IPS-18a (cell line): ENCODE data around the gene RBM43.
"Not testable (repeated sequence)": the region's sequence is repeated elsewhere in the genome, so short reads cannot be mapped to it uniquely, and the experiment has no call there.

Source experiments
- H3K27ac ChIP-seq: one replicate; pipeline ENCODE4 v1.5.1; 2013; ENCODE audit warnings: low read length
- H3K27me3 ChIP-seq: one replicate; pipeline ENCODE4 v1.6.1; 2013; ENCODE audit warnings: mild to moderate bottlenecking, low read length; ENCODE audit not compliant: control insufficient read depth, insufficient read depth
- H3K36me3 ChIP-seq: one replicate; pipeline ENCODE4 v1.6.1; 2013; ENCODE audit warnings: low read depth, low read length; ENCODE audit not compliant: control insufficient read depth
- H3K4me1 ChIP-seq: one replicate; pipeline ENCODE4 v1.6.1; 2013; ENCODE audit warnings: low read depth, low read length; ENCODE audit not compliant: control insufficient read depth
- H3K4me3 ChIP-seq: one replicate; pipeline ENCODE4 v1.5.1; 2013; ENCODE audit warnings: low read length
- H3K9ac ChIP-seq: one replicate; pipeline ENCODE4 v1.6.1; 2013; ENCODE audit warnings: mild to moderate bottlenecking, low read length, moderate library complexity
- H3K9me3 ChIP-seq: one replicate; pipeline ENCODE4 v1.6.1; 2013; ENCODE audit warnings: low read depth, low read length; ENCODE audit not compliant: control insufficient read depth

The RBM43 gene

DNA sequence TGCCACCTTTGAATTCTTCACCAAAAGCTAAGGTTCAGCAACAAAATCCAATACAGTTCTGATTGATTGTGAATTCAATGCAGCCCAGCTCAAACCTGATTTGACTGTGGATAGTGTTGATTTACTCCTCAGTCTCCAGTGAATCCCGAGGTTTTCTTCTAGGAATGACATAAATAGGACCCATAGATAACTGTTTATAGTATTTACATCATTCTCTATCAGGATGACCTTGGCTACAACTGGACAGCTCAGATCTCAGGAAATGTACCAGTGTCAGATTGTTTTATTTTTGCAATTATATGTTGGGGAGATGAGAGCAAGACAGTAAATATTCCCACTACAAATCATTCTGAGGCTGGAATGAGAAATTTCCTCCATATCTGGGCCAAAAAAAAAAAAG lies 21.2 kb downstream of the RBM43 start:
- no peaks in the 10 kb centered on the region for H3K27me3 ChIP-seq
- H3K4me3 ChIP-seq, result no peak overlapping the region
- H3K36me3 ChIP-seq, result no peaks in the 10 kb centered on the region
- H3K9me3 ChIP-seq, result no peaks in the 10 kb centered on the region
- no peaks in the 10 kb centered on the region for H3K4me1 ChIP-seq
- H3K27ac ChIP-seq, result no peak overlapping the region
- no peak overlapping the region for H3K9ac ChIP-seq

- Histone ChIP-seq H3K36me3 (no peaks in the 10 kb centered on the region), H3K4me3 (no peak overlapping the region), H3K9me3 (no peaks in the 10 kb centered on the region), H3K27me3 (no peaks in the 10 kb centered on the region), H3K4me1 (no peaks in the 10 kb centered on the region), H3K9ac (no peak overlapping the region), H3K27ac (no peak overlapping the region)
These were observed 22.0 kb downstream of the RBM43 start for GRCh38 chr2:151239624-151240023.

DNA sequence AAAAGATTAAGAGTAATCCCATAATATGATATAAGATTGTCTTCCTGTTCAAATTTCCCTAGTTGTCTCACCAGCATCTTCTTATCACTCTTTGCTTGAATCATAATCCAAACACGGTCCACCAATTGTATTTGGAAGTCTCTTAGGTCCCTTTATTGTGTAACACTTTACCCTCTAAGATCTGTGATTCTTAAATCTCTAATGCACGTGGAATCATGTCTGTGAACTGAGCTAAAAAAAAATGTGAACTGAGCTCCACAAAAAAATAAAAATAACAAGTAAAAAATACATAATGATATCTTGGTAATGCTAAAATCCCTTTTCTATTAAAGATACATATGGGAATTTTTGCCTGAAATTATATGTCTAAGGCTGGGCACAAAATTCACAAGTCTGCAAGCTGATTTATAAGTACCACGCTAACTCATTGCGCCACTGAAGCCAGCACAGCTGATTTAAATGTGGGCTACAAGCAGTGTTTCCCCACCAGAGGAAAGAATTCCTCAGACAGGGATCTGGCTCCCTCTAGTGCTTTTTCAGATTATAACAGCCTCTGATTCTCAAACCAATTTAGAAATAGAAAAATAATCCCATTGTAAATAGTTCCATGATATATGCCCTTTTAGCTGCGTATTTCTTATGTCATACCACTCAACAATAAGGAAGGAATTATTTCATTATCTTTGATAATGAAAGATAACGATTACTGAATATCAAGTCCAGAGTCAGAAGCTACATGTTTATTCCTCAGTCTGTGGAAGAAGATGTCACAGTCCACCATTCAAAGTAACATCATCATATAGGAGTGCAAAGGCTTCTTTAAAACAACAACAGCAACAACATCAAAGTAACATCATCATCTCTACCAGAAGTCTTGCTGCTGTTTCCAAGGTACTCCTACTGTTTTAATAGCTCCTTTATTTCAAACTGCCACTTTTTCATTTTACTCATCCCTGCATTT lies 22.9 kb downstream of the RBM43 start:
- H3K36me3 ChIP-seq, result no peaks in the 10 kb centered on the region
- no peak overlapping the region for H3K27ac ChIP-seq
- H3K4me3 ChIP-seq, result no peak overlapping the region
- H3K4me1 ChIP-seq, result no peaks in the 10 kb centered on the region
- H3K9me3 ChIP-seq, result no peaks in the 10 kb centered on the region
- H3K27me3 ChIP-seq, result no peaks in the 10 kb centered on the region
- no peak overlapping the region for H3K9ac ChIP-seq

DNA sequence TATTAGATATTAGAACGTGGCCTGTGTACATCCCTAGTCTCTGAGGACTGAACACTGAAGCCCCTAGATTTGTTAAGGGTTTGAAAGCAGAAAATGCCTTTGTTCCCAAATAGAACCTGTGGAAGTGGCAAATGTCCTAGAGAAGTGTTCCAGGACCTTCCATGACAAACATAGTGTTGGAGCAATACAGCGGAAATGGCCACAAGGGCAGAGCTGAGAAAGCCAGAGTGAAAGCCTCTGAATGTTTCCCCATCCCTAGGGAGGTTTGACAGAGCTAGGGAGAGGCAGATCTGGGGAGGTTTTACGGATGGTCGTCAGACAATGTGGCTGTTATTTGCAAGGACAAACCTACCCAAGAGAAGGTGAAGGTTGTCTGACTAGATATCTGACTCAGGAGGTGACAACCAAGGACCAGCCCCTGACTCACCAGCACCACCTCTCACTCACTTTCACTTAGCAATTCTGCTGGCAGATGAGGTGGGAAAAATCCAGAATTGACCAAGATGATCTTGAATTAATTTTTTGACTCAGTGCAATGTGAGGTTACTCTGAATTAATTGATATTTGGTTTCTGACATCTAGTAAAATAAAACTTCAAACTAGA lies 24.1 kb downstream of the RBM43 start:
- Histone ChIP-seq H3K36me3 (no peaks in the 10 kb centered on the region), H3K4me3 (no peak overlapping the region), H3K27me3 (no peaks in the 10 kb centered on the region), H3K27ac (no peak overlapping the region), H3K9ac (no peak overlapping the region), H3K4me1 (no peaks in the 10 kb centered on the region), H3K9me3 (no peaks in the 10 kb centered on the region)

- H3K4me3 ChIP-seq, H3K4me1 ChIP-seq, H3K27me3 ChIP-seq, H3K36me3 ChIP-seq, H3K27ac ChIP-seq, H3K9me3 ChIP-seq, H3K9ac ChIP-seq: not testable (repeated sequence)
These were observed 27.9 kb downstream of the RBM43 start for GRCh38 chr2:151233760-151234159.

GRCh38 chr2:151233288-151233687 lies 28.4 kb downstream of the RBM43 start:
- H3K36me3 ChIP-seq, H3K27me3 ChIP-seq, H3K27ac ChIP-seq, H3K9ac ChIP-seq, H3K9me3 ChIP-seq, H3K4me3 ChIP-seq, H3K4me1 ChIP-seq: not testable (repeated sequence)

DNA sequence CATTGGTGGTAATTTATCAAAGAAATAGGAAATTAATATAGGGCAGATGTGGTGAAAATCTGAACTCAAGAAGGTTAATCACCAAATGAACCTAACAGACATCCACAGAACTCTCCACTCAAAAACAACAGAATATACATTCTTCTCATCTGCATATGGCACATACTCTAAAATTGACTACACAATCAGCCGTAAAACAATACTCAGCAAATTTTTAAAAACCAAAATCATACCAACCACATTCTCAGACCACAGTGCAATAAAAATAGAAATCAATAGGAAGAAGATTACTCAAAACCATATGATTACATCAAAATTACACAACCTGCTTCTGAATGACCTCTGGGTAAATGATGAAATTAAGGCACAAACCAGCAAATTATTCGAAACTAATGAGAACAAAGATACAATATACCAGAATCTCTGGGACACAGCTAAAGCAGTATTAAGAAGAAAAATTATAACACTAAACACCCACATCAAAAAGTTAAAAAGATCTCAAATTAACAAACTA lies 31.0 kb downstream of the RBM43 start:
- no peaks in the 10 kb centered on the region for H3K36me3 ChIP-seq
- H3K27ac ChIP-seq, result no peak overlapping the region
- H3K9me3 ChIP-seq, result no peaks in the 10 kb centered on the region
- H3K4me3 ChIP-seq, result no peak overlapping the region
- H3K9ac ChIP-seq, result no peak overlapping the region
- H3K27me3 ChIP-seq, result no peaks in the 10 kb centered on the region
- no peaks in the 10 kb centered on the region for H3K4me1 ChIP-seq

- Histone ChIP-seq H3K27me3 (no peaks in the 10 kb centered on the region), H3K36me3 (no peaks in the 10 kb centered on the region), H3K4me1 (no peaks in the 10 kb centered on the region), H3K4me3 (no peak overlapping the region), H3K9ac (no peak overlapping the region), H3K9me3 (no peaks in the 10 kb centered on the region), H3K27ac (no peak overlapping the region)
These were observed 32.7 kb downstream of the RBM43 start for GRCh38 chr2:151228847-151229512.

DNA sequence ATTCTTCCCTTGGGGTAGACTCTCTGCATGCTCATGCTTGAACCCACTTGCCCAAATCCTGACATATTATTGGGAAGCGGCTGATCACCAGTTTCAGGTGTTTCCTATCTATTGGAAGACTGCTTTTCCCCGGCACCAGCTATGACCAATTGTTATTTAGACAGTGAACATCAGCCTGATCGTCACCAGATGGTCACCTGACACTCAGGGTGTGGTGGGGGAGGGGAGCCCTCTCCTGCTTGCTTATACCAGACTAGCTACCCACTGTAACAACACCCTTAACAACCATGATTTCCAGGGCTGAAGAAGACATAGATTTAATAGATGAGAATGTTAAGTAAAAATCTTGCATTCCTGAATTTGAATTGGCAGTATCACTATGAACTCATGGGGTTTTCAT lies 44.3 kb downstream of the RBM43 start:
- Histone ChIP-seq H3K36me3 (no peaks in the 10 kb centered on the region), H3K9ac (no peak overlapping the region), H3K4me1 (no peaks in the 10 kb centered on the region), H3K9me3 (no peaks in the 10 kb centered on the region), H3K4me3 (no peak overlapping the region), H3K27me3 (no peaks in the 10 kb centered on the region), H3K27ac (no peak overlapping the region)

DNA sequence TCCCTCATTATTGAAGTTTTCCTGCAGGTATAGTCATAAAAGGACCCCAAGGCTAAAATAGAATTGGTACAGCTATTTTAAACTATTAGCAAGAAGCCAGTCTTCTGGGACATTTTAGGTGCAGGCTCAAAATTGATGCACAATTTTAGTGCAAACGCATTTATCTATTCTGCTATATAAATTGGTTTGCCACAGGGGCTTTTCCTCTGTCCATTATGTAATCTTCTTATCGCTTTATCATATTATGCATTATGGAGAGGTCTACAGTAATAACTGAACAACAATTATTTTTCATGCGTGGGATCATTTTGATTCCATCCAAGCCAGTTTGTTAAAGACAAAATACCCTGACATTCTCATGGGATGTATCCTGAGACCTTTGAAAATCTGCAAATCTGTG lies 54.6 kb downstream of the RBM43 start:
- Histone ChIP-seq H3K4me1 (no peaks in the 10 kb centered on the region), H3K4me3 (no peak overlapping the region), H3K27me3 (no peaks in the 10 kb centered on the region), H3K36me3 (no peaks in the 10 kb centered on the region), H3K27ac (no peak overlapping the region), H3K9ac (no peak overlapping the region), H3K9me3 (no peaks in the 10 kb centered on the region)

DNA sequence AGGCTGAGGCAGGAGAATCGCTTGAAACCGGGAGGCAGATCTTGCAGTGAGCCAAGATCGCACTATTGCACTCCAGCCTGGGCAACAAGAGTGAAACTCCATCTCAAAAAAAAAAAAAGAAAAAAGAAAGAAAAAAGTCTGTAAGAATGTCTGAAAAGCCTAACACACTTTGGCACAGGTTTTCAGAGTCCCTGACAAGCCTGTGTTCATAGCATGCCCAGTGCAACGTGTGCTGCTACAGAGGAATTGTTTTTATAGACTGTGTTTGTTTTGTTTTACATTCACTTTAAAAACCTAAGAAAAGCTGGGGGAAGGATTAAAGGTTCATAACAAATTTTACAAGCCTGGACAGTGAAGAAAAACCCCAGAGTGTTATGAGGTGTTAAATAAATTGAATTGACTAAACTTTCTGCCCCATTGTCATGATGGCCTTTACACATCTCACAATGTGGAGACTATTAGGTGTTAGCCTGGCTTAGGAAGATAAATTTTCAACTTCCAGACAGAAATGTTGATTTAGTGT lies 55.2 kb downstream of the RBM43 start:
- Histone ChIP-seq H3K36me3 (no peaks in the 10 kb centered on the region), H3K27ac (no peak overlapping the region), H3K9me3 (no peaks in the 10 kb centered on the region), H3K27me3 (no peaks in the 10 kb centered on the region), H3K9ac (no peak overlapping the region), H3K4me1 (no peaks in the 10 kb centered on the region), H3K4me3 (no peak overlapping the region)
